Breast epithelium (tissue), 3 donors: ENCODE results near the gene NSD2.

Experiments
- POLR2AphosphoS5 ChIP-seq, 3 donors: sonication (generic); formaldehyde crosslinking; IDR thresholded peaks; one replicate each; pipeline ENCODE4 v1.6.1; 2017; ENCODE audit warnings: antibody characterized with exemption in 3 of 3
- TF ChIP-seq, protein P1 (sequence below), 3 donors: fragments of 450-650 bp; IDR thresholded peaks; one replicate each; pipeline ENCODE4 v1.5.1; 2016 to 2017; ENCODE audit warnings: antibody characterized with exemption in 3 of 3, mild to moderate bottlenecking in 3 of 3, moderate library complexity in 3 of 3

DNA sequence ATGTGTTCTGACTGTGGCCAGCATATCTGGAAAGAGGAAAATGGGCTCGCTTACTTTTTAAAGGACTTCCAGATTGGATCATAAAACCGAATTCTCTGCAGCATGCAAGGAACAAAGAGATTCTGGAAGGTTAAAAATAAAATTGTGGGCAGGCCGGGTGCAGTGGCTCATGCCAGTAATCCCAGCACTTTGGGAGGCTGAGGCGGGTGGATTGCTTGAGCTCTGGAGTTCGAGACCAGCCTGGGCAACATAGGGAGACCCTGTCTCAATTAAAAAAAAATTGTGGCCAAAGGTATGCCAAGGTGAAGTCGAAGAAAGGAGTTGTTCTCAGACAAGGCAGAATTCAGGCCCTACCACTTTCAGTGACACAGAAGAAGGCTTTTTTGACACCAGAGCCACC lies 99.7 kb downstream of the NSD2 start:
- TF ChIP-seq, protein P1, sequence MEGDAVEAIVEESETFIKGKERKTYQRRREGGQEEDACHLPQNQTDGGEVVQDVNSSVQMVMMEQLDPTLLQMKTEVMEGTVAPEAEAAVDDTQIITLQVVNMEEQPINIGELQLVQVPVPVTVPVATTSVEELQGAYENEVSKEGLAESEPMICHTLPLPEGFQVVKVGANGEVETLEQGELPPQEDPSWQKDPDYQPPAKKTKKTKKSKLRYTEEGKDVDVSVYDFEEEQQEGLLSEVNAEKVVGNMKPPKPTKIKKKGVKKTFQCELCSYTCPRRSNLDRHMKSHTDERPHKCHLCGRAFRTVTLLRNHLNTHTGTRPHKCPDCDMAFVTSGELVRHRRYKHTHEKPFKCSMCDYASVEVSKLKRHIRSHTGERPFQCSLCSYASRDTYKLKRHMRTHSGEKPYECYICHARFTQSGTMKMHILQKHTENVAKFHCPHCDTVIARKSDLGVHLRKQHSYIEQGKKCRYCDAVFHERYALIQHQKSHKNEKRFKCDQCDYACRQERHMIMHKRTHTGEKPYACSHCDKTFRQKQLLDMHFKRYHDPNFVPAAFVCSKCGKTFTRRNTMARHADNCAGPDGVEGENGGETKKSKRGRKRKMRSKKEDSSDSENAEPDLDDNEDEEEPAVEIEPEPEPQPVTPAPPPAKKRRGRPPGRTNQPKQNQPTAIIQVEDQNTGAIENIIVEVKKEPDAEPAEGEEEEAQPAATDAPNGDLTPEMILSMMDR (IDR thresholded peaks at IDR 0.05): no peak
- no peak for TF ChIP-seq POLR2AphosphoS5 (IDR thresholded peaks at IDR 0.05)
